MV-4-11 (cell line): ENCODE results near the gene MBNL1.

Experiments used
- DNase-seq: peaks from one replicate; lab custom pipeline; 2025; lab: John Stamatoyannopoulos, UW

MBNL1 gene

DNA sequence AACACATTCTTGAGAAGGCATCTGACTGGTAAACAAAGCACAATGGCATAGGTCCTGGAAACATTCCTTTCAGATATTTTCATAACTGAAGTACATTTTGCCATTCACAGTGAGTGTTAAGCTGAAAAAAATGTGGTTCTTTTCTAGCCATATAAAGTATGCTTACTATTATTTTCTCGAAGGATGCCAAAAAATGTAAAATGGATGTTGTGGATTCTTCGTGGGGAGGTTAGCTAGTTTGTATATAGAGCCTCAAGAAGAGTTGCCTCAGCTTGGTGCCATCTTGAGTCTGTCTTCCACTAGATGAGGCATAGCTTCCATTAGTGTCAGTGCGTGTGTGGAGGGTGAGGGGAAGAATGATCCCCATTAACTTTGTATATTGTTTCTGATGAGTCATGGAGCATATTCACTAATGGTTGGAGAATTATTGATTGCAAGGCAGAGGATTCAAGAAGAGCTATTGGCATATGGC is 4.1 kb downstream of the MBNL1 start:
- DNase-seq = peak; percentile 74

DNA sequence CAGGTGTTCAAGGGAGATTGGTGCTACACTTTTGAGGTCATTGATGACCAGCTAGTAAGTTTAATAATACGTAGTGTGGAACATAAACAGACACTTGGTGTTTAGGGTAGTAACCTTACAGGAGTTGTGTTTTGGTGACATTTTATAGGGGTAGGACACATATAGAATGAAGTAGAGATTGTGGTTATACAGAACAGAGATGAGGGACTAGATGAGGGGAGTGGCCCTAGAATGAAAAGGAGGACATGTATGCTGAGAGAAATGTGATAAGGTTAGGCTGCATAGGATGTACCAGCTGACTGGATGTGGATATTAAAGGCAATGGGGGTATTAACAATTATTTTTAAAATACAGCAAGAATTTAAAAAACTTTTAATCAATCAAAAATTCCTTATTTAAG is 8.0 kb downstream of the MBNL1 start:
- no peak for DNase-seq

- DNase-seq = no peak
These were observed 8.5 kb downstream of the MBNL1 start for GRCh38 chr3:152277198-152277597.

DNA sequence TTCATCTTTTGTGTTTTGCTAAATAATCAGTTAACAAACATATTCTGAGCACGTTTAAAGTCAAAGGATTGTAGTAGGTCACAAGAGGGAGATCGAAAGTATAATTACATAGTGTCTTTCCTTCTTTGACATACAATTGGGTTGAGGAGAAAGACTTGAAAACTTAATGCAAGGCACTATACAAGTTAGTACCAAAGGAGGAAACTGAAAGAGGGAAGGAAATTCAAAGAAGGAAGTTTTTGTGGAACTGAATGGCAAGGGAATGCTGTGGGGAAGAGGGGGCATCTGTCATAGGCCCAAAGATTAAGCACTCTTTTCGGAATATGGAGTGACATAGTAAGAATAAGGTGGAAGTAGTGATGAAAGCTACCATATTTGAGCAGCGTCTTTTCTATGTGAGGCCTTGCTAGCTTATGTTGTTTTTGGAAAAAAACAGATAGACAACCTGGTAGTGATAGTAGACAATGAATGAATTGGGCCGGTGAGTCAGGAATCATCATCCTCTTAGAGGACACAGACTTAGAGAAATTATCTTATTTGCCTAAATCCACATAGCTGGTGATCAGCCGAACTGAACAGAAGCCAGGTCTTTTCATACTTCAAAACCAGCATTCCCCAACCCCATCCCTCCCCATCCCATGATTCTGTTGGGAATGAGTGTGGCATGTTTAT is 10.2 kb downstream of the MBNL1 start:
- DNase-seq = no peak

- no peak for DNase-seq
These were observed 10.8 kb downstream of the MBNL1 start for GRCh38 chr3:152279479-152279878.

DNA sequence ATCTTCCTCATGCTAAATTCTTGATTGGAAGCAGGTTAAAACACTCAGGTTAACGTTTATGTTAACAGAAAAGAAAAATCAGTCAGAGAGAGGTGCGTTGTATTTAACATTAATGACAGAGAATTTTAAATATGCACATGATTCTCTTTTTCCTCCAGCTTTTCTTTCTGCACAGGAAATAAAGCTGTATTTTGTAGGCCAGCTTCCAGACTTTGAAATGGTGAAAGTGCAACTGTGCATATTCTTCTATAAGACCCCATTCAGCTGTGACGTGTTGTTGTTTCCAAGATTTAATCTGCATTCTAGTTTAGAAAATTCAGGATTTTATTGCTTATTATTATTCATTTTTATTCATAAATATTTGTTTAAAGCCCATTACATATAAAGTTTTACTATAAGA is 11.8 kb downstream of the MBNL1 start:
- no peak for DNase-seq

- DNase-seq = no peak
These were observed 12.5 kb downstream of the MBNL1 start for GRCh38 chr3:152281133-152281713.

DNA sequence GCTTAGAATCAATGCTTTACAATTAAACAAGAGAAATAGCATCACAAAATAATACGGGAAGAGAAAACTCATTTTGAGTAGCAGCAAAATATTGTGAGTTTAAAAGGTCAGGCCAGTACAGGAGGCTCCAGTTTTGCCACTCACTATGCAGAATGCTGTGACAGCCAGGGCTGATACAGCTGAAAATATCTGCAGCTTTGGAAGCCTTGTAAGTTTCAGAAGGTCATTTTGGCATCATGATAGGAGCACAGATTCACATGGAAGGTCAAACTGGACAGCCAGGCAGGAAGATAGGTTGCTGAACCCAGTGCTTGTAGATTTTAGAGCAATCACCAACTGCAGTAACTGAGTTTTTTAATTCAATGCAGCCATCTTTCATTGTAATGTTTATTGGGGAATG is 14.1 kb downstream of the MBNL1 start:
- no peak for DNase-seq

DNA sequence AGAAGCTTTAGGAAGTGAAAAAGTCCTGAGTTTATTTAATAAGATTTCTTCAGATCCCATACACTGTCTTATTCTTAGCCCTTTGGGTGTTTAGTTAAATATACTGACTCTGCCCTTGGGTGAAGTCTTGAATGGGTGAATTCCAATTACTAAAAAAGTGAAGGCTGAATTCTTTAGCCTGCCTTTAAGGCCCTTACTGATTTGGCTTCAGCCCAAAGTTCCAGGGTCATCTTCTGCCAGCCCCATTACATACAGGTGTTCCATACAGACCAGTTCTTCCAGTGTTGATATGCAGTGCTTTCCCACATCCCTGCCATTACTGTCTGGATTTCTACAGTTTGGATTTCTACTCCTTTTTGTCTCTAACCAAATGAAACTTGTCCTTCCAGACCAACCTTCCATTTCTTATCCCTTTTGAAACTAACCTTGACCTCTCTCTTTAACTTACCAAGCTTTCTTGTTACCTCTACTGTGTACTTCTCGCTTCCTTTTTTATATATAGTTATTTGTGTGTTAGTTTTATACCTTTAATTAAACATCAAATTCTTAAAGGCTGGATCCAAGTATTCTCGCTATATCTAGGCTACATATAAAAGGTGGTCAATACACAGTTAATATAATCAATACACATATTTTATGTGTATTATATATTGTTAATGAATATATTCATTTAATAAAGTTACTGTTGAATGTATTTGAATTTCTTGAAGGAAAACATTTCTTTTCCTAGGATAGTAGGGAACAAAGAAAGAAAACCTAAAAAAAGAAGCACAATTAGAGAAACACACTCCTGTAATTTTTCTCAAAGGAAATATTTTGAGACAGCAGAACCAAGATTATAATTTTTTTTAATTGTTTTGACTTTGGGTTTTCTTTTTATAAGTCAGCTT is 15.0 kb downstream of the MBNL1 start:
- no peak for DNase-seq

DNA sequence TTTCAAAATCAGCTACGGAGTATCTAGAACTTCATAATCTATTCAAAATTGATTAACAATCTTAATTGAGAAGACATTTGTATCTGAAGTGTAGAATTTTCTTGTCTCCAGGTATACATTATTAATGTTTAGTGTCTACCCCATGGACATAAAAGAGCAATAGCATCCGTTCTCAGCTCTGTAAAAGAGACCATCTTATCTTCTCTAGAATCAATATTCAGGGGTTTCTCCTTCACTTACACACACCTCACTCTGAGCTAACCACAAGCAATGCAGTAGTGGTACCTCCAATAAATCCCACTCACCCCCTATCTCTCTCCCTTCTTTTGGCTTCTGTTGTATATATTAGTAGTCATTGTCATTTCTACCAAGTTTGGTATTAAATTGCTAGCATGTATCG is 16.2 kb downstream of the MBNL1 start:
- DNase-seq = no peak

- peak; percentile 49 for DNase-seq
These were observed 16.8 kb downstream of the MBNL1 start for GRCh38 chr3:152285509-152285908.

DNA sequence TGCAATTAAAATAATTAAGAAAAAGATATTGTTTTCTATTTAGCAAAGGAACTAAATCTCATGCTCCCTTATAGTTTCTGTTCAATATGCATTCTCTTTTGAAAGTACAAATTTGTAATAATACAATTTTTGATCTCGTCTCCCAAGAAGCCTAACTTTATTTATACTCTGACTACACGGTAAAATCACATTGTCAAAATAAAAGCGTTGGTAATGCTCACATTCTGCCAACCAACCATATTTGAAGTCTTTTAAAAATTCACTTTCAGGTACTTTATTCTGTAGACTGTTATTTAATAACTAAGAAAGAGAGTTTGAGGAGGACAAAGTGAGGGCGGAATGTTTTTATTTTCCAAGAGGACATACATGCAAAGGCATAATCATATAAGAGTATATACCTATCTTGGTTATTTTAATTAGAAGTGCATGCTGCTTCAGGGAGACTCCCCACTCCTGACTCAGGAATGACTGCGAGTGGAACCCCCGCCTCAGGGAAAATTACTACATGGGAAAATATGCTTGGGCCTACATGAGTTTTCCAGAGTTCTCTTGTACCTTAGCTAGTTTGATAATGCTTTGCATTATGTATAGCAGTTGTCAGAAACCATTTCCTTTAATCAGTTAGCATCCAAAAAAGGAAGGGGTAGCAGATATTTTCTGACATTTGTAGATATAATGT is 19.3 kb downstream of the MBNL1 start:
- DNase-seq = no peak

- DNase-seq = no peak
These were observed 20.0 kb downstream of the MBNL1 start for GRCh38 chr3:152288681-152289080.

GRCh38 chr3:152289708-152290107 is 21.0 kb downstream of the MBNL1 start:
- no peak for DNase-seq

DNA sequence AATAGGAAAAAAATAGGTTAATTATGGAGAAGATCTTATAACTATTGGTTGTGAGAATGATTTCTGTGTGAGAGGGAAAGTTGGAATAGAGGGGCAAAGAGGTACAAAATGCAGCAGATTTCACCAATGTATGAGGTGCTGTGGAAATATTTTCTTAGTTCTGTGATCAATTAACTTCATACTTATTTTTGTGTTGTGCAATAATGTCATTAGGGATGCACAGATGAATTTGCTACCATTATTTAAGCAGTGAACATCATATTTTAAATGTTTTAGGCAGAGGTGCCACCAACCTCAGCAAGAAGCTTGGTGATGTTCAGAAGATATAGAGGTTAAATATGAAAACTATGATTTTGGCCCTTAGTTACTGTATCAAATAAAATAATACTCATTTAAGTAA is 21.6 kb downstream of the MBNL1 start:
- no peak for DNase-seq

- DNase-seq = no peak
These were observed 22.5 kb downstream of the MBNL1 start for GRCh38 chr3:152291238-152291637.

GRCh38 chr3:152291649-152292066 is 22.9 kb downstream of the MBNL1 start:
- peak; percentile 43 for DNase-seq

GRCh38 chr3:152292366-152292765 is 23.6 kb downstream of the MBNL1 start:
- DNase-seq = no peak

DNA sequence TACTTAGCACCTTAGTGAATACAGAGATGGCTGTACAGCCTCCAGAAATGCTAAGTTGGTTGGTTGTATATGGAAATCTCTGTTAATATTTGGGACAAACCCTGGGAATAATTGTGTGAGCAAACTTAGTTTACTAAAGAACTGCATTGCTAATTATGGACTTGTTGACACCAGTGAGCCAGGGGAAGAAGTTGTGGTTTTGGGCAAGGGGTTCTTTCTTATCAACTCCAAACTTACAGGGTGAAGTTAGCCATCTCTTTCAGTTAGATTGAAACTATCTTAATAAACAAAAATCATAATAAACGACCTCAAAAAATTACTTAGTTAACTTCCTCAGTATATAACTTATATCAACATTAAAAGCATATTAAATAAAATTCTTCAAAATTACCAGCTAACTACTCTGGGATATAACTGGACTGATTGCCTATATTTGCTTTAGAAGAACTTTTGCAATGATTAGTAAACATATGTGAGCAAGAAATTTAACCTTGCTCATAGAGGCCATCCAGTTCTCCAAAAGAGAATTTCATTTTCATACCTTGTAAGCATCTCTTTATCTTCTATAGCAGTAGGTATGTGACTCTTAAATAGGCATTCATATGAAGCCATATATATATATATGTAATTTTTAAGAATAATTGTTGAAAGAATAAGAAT is 24.7 kb downstream of the MBNL1 start:
- peak; percentile 18 for DNase-seq

- DNase-seq = no peak
These were observed 26.6 kb downstream of the MBNL1 start for GRCh38 chr3:152295344-152295743.

DNA sequence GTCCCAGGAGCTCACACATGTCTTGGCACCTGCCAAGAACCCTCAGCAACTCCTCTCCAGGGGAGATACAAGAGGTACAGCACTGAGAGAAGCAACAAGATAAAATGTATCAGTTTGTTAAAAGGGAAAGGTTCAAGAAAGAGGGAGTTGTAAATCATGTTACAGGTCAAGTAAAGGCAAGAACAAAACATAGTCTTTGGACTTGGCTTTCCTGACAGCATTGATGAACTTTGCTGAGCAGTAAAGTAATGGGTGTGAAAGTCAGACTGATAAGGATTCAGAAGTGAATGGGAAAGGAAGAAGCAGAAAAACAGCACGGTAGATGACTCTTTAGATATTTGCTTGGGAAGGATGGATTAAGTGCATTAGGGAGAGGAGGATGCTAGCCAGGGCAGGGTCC is 27.1 kb downstream of the MBNL1 start:
- DNase-seq = peak; percentile 21

- DNase-seq = no peak
These were observed 27.7 kb downstream of the MBNL1 start for GRCh38 chr3:152296382-152296781.
